Heart left ventricle (tissue), 13 donors: Measurements from ENCODE around the gene MRM2.

Source experiments
- POLR2A ChIP-seq, 2 donors: fragments of 450-650 bp; IDR thresholded peaks; one replicate each; pipeline ENCODE4 v1.6.1; 2017; ENCODE audit warnings: antibody characterized with exemption in 2 of 2, mild to moderate bottlenecking in 2 of 2, moderate library complexity in 2 of 2
- TF ChIP-seq, protein P1 (sequence below), 12 donors: fragments of 200-600 bp; sonication (generic) in 4 of 12; IDR thresholded peaks; one replicate each; pipeline versions ENCODE4 v1.5.0 to v1.8.0; 2018 to 2022; ENCODE audit warnings: antibody characterized with exemption in 12 of 12, mild to moderate bottlenecking in 5 of 12
- donor health status: ischemic (EF 13 %, LVEDD 7.1; RV severe dilation, severe dysfunction).
- donor health status: DM: no; HTN: yes; CAD: no.
- donor health status: DM: no; HTN: no; CAD: no.
- donor health status: ischemic (EF 25% LVEDD 6.9; RV normal size, moderate dysfunction).
- donor health status: ischemic (EF 25% LVEDD 5.7; RV mildly dilated, moderate dysfunction).
- donor health status: ischemic (EF 35%, LVEDD 5.7; RV mildly dilated, moderate dysfunction).
- donor health status: nonischemic (EF 11% LVEDD 7.7; RV severe dilation, severe dysfunction).
- donor health status: DM: yes; HTN: yes; CAD: no.
- donor health status: PGD.
- donor health status: ischemic (EF 29% LVEDD 5.4; RV normal size, mild dysfunction).
- donor health status: nonischemic (EF 23%, LVEDD 6.1; RV moderate dilation, normal function).

DNA sequence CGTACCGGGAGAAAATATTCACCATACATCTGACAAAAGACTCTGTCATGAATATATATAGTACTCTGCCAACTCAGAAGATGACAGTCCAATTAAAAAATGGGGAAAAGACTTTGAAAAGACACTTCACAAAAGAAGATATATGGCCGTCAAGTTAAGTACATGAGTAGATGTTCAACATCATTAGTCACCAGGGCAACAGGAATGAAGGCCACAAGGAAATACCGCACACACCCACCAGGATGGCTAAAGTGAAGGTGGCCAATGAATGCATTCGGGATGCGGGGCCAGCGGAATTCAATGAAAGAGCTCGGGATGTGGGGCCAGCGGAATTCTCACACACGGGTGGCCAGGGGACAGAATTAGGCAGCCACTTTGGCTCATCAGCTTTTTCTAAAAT is 51.5 kb downstream of the MRM2 start:
- TF ChIP-seq, protein P1, sequence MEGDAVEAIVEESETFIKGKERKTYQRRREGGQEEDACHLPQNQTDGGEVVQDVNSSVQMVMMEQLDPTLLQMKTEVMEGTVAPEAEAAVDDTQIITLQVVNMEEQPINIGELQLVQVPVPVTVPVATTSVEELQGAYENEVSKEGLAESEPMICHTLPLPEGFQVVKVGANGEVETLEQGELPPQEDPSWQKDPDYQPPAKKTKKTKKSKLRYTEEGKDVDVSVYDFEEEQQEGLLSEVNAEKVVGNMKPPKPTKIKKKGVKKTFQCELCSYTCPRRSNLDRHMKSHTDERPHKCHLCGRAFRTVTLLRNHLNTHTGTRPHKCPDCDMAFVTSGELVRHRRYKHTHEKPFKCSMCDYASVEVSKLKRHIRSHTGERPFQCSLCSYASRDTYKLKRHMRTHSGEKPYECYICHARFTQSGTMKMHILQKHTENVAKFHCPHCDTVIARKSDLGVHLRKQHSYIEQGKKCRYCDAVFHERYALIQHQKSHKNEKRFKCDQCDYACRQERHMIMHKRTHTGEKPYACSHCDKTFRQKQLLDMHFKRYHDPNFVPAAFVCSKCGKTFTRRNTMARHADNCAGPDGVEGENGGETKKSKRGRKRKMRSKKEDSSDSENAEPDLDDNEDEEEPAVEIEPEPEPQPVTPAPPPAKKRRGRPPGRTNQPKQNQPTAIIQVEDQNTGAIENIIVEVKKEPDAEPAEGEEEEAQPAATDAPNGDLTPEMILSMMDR (IDR thresholded peaks at IDR 0.05) = no peak
- TF ChIP-seq POLR2A (IDR thresholded peaks at IDR 0.05) = no peak
